GM12891 (cell line): Measurements from ENCODE around the gene NUCB2.
"Not testable (repeated sequence)": the region's sequence is repeated elsewhere in the genome, so short reads cannot be mapped to it uniquely, and the experiment has no call there.

ENCODE experiments used
- PAX5 ChIP-seq: IDR thresholded peaks from 2 replicates; pipeline ENCODE4 v1.6.1; 2011; ENCODE audit warnings: low read length, moderate library complexity, mild to moderate bottlenecking; ENCODE audit not compliant: insufficient read depth, severe bottlenecking
- POLR2A ChIP-seq: IDR thresholded peaks from 2 replicates; pipeline ENCODE4 v1.6.1; 2011; ENCODE audit warnings: low read depth, low read length, control low read depth
- POLR2AphosphoS5 ChIP-seq: IDR thresholded peaks from 2 replicates; pipeline ENCODE4 v1.6.1; 2011; ENCODE audit warnings: low read depth, low read length, control low read depth
- TAF1 ChIP-seq: IDR thresholded peaks from 2 replicates; pipeline ENCODE4 v1.6.1; 2011; ENCODE audit warnings: low read depth, low read length, control low read depth

- TF ChIP-seq POLR2A, POLR2AphosphoS5, TAF1, PAX5: not testable (repeated sequence)
Observed at GRCh38 chr11:17228186-17228925, 48.2 kb upstream of the NUCB2 start.
